Measurements from ENCODE around the gene SBDS.
"Not testable (repeated sequence)": the region's sequence is repeated elsewhere in the genome, so short reads cannot be mapped to it uniquely, and the experiment has no call there.

SBDS gene

DNA sequence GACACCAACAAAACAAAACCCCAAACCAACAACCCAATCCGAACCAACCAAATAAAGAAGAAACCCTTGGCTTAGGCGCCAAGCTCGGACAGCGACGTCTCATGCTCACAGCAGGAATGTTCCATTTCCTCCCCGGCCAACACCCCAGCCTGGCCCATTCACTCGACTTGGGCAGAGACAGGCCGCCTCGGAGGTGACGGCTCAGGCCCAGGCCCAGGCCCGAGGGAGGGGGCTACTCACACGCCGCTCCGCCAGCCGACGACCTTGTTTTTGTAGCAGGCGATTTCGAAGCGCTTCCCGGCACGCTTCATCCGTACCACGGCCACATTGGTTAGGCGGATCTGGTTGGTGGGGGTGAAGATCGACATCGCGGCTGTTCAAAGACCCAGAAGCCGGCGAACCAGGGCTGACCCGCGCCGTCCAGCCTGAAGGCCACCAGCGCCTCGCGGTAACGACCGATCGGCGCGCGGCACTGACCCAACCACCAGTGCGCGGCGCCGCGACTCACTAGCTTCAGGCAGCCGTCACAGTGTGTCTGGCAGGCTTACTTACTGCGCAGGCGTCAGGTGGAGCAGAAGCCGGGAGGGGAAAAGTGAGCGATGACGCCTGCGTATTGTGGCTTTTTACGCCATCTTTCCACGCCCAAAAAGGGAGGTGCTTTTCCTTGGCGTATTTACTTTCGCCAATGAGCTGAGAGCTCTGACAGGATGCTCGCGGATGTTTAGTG lies at the start of gene SBDS:
TSS of gene SBDS (minus strand) at position 537 of the 727 bp plus-strand sequence. CDS start at position 368, 169 bp downstream.
- peak; percentile 99 for DNase-seq

DNA sequence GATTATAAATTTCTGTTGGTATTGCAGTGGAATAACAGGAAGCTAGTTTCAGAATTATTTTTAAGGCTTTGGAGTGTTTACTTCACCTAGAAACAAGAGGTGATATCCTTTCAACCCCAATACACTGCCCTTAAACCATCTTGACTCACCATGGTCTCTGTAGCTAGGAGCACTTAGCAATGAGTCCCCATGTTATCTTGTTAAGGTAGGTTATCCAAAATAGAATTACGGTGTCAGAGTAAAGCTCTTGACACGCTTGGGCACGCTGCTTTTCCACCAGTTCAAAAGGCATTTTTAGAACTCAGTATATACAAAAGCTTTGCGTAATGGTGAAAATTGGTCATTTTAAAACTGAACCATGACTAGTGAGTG lies 48.2 kb upstream of the SBDS start:
- not testable (repeated sequence) for DNase-seq

DNA sequence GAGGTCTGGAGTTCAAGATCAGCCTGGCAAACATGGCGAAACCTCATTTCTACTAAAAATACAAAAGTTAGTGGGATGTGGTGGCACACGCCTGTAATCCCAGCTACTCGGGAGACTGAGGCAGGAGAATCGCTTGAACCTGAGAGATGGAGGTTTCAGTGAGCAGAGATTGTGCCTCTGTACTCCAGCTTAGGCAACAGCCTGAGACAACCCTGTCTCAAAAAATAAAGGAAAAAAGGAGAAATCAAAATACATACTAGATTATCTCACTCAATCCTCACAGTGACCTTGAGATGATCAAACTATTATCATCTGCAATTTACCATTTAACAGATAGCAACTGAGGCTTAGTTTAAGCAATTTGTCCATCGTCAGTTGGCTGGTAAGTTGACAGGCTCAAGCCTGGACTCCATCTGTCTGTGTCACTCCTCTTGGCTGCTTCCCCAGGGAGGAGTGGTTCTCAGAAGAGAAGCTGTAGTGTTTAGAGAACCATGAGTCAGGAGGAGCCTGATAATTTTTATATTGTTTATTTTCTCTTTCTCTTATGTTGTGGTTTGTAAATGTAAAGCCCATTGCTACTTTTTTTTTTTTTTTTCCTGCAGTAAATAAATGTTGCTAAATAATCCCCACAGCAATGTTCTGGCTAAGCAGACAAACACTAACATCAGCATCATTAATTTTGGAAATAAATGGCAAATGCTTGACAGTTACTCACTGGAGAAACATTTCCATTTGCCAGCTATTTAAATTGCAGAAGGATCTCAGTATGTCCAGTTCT lies 47.6 kb upstream of the SBDS start:
- DNase-seq, result peak; percentile 80

GRCh38 chr7:67040832-67041231 lies 45.4 kb upstream of the SBDS start:
- DNase-seq, result not testable (repeated sequence)

GRCh38 chr7:67036432-67037395 lies 41.3 kb upstream of the SBDS start:
- not testable (repeated sequence) for DNase-seq

- no peak for DNase-seq
These were observed 37.9 kb upstream of the SBDS start for GRCh38 chr7:67033251-67033650.

DNA sequence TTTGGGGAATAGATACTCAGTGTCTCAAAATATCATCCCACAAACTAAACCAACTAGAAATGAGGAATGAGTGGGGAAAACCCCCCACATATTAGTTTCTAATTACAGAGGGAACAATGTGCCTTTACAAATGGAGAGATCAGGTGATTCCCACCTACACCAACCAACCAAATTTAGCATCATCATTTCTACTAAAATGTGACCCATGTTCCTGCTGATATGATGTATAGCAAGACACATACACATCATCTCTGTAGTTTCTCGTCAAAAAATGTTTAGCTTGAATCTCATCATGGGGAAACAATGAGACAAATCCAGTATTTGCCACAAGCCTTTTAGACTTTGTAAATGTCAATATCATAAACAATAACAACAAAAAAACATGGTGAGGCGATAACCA lies 36.3 kb upstream of the SBDS start:
- DNase-seq, result not testable (repeated sequence)

- peak; percentile 72 for DNase-seq
These were observed 30.1 kb upstream of the SBDS start for GRCh38 chr7:67025459-67025858.

DNA sequence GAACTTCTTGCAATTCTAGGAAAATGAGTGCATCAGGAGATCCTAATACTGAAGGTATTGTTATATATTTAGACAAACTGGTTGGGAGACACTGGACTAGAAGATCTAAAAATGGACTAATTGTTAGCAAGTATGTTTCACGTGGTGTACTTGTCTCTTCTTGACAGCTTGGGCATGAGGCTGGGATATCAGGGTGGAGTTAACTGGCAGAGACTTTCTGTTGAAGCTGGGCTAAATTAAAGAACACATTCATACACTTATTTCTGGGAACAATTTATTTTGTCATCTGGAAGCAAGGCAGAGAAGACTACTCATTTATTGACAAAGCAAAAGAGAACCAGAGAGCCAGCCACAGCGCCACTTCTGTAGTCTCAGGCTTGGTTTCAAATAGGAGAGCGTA lies 27.1 kb upstream of the SBDS start:
- DNase-seq, result no peak

- no peak for DNase-seq
These were observed 25.9 kb upstream of the SBDS start for GRCh38 chr7:67021260-67021659.

GRCh38 chr7:67019562-67020390 lies 24.4 kb upstream of the SBDS start:
- DNase-seq, result peak; percentile 63

GRCh38 chr7:67018940-67019339 lies 23.6 kb upstream of the SBDS start:
- DNase-seq, result no peak

DNA sequence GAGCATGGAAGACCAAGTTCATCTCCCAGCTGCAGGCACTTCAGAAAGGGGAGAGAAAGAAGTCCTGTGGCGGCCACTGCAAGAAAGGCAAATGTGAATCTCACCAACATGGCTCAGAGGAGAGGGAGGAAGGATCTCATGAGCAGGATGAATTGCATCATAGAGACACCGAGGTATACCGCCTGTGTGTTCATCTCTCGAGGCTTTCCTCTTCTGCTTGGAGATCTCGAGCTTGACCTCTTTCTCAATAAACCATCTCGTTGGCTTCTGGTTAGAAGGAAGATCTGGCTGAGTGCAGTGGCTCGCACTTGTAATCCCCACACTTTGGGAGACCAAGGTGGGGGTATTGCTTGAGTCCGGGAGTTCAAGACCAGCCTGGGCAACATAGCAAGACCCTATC lies 22.6 kb upstream of the SBDS start:
- DNase-seq, result not testable (repeated sequence)

DNA sequence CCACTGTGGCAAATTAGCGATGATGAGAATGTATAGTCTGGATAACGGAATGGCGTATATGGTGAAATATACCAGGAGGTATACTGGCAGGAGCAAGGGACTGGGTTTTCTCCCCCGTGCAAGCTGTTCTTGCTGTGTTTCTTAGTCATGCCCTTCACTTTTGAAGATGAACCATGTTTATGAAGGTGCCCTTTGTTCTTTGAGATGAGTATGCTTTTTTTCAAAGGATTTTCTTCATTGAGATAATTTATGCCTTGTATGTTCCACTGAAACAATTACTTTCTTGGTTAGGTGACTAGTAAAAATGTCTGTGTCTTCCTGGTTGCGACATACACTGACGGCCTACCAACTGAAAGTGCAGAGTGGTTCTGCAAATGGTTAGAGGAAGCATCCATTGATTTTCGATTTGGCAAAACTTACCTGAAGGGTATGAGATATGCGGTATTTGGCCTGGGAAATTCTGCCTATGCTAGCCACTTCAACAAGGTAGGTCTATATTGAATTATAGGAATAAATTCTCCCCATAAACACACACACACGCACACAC lies 18.8 kb upstream of the SBDS start:
- DNase-seq, result not testable (repeated sequence)

DNA sequence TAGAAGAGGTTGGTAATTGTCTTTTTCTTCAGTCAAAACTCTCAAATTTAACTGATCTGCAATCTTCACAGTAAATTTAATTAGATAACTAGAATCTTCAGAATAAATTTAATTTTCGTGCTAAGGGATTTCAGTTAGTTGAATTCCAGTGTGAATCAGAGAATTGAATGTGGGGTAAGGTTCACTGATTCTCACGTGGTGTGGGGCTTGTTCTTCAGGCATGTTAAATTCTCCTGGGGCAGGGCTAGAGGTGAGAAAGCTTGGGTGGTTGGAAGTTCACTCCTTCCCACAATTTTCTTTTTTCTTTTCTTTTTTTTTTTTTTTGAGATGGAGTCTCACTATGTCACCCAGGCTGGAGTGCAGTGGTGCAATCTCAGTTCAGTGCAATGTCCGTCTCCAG lies 14.3 kb upstream of the SBDS start:
- not testable (repeated sequence) for DNase-seq

DNA sequence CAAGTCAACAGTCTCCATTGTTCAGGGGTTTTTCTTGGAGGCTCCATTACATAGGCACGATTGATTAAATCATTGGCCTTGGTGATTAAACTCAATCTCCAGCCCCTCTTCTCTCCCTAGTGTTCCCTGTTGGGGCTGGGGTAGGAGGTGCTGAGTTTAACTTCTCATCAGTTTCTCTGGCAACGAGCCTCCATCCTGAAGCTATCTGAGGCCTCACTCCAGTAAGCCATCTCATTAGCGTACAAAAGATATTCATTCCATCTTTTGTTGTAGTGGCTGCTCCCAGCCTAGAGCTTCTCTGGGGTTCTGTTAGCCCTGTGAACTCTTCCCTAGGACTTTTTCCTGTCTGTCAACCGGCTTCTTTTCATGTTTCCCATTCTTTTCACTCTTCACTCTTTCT lies 12.9 kb upstream of the SBDS start:
- no peak for DNase-seq

GRCh38 chr7:67006965-67007364 lies 11.6 kb upstream of the SBDS start:
- DNase-seq, result no peak

DNA sequence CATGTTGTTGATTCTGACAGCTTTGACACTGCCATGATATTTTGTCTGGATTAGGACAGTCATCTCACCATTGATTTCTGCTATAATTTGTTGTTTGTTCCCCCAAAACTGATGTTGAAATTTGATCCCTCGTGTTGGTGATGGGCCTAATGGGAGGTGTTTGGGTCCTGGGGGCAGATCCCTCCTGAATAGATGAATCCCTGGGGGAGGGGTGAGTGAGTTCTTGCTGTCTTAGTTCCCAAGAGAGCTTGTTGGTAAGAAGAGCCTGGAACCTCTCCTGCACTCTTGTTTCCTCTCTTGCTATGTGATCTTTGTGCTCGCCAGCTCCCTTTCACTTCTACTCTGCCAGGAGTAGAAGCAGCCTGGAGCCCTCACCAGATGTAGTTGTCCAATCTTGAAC lies 8.8 kb upstream of the SBDS start:
- not testable (repeated sequence) for DNase-seq

DNA sequence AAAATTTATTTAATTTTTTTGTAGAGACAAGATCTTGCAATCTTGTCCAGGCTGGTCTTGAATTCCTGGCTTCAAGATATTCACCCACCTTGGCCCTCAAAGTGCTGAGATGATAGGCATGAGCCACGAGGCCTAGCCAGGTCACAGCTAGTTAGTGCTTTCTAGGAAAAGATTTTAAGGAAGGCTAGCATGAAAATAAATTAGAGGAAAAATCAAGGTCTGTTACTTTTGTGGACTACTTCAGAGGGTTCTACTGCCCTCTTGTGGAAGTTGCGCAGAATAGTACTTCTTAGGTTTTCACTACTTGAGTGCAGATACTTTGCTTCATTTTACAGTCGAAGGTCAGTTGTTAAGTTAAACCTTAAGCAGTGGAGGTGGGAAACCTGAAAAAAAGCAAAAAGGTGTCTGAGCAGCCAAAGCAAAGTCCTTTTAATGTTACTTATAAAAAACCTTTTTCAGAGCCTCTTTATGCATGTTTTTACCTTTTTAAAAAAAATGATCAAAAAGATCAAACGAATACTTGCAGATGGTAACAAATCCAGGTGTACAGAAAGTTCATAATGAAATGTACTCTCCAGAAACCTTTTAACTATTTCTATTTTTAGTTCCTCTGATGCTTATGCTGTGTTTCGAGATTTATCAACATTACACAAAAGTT lies 5.3 kb upstream of the SBDS start:
- DNase-seq, result peak; percentile 28

DNA sequence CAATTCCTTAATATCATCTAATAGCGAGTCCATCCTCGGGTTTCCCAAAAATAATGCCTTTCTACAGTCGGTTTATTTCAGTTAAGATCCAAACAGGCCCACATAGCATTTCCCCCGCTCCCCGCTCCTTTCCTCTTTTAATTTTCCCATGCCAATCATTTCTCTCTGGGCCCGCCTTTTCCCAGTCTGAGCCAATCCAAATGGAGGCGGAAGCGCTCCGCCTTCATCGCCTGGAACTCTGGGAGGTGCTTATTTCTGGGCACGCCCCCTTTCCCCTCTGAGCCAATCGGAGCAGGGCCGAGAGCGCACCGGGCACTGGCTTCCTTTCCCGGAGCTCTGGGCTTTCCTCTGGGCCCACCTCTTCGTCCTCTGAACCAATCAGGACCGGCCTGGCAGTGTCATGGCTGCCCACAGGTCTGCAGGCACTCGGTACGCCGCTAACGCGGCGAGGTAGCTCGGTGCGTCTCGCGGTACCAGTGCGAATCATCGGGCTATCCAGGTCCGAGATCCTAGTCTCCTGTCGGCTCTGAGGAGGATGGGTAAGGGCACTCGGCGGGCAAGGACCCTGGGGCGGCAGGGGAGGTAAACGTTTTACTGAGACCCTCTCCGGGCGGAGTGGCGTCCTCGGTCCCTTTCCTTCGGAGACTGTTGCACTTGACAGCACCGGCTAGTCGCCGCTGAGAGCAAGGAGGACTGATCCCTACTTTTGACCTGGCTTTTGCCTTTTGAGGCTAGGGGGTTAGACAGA lies 1.2 kb upstream of the SBDS start, which contains the start of gene TYW1:
TSS of gene TYW1 (plus strand) at position 390 of the 748 bp plus-strand sequence. CDS start at position 536, 146 bp downstream.
- peak; percentile 98 for DNase-seq

Data from fibroblast of skin of right quadriceps (primary cell).